CD1c-positive myeloid dendritic cell (primary cell): Measurements from ENCODE around the gene ZNF311.
"Not testable (repeated sequence)": the region's sequence is repeated elsewhere in the genome, so short reads cannot be mapped to it uniquely, and the experiment has no call there.

ENCODE experiments used
- DNase-seq: peaks from one replicate; pipeline ENCODE4 v3.0.0-alpha.2; 2016; ENCODE audit errors: extremely low spot score

Gene ZNF311

DNA sequence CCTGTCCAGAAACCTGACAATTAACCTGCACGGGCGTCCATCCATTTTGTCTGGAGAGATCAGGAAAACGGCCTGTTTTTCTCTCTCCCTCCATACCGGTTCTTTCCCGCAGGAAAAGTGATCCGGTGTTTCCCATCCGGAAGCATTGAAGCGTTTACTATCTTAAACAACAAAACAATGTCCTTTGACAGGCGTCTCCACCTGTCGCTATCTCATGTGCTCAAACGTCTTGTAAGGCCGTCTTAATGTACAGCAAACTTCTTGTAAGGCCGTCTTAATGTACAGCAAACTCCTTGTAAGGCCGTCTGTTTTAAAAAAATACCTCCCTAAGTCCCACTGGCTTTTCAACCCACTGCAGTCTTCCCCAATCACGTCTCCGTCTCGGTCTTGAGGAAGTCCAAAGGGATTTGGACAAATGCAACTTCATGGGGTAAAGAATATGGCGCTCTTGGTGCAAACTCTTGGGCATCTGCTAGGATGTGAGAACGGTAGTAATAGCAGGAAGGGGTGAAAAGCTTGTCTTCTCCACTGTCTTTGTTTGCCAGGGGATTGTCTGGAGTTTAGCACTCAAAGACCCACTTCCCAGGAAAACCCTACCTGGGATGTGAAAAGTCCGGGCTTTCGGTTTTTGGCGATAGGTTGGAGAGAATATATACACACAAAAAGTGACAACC is 51.4 kb downstream of the ZNF311 start:
- no peak for DNase-seq

DNA sequence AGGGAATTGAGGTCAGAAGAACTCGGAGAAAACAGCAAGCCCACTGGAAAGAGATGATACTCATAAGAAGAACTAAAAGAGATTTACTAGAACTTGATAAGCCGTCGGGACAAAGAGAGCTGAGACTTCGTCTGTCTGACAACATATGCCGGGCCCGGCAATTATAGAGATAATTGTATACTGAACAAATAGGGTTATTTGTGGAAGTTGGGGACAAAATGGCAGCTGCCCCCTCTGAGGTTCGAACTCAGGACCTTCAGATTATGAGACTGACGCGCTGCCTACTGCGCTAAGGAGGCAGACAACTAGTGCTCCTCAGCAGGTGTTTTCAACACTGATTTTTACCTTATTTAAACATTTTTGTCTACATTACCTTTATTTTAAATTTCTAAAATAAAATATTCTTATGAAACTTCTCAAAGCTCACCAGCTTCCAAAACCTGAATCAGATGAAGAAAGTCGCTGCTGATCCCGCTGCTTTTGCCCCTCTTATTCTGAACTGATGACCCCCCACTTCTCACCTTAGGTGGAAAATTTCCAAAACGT is 52.0 kb downstream of the ZNF311 start:
- DNase-seq = peak; percentile 33

GRCh38 chr6:28949656-28950195 is 55.4 kb downstream of the ZNF311 start:
- DNase-seq = not testable (repeated sequence)

DNA sequence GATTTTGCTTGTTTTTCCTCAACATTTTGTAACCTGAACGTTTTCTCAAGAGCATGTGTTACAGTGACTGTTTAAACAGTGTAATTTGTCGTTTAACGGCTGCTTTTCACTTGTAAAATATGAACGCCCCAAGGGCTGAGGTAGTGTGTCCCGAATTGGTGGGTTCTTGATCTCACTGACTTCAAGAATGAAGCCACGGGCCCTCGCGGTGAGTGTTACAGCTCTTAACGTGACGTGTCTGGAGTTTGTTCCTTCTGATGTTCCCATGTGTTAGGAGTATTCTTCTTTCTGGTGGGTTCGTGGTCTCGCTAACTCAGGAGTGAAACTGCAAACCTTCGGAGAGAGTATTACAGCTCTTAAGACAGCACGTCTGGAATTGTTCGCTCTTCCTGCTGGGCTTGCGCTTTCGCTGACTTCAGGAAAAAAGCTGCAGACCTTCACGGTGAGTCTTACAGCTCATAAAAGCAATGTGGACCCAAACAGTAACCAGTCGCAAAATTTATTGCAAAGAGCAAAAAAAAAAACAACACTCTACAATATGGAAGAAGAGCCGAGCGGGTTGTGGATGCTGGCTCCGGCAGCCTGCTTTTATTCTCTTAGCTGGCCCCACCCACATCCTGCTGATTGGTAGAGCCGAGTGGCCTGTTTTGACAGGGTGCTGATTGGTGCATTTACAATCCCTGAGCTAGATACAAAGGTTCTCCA is 56.2 kb downstream of the ZNF311 start:
- no peak for DNase-seq

DNA sequence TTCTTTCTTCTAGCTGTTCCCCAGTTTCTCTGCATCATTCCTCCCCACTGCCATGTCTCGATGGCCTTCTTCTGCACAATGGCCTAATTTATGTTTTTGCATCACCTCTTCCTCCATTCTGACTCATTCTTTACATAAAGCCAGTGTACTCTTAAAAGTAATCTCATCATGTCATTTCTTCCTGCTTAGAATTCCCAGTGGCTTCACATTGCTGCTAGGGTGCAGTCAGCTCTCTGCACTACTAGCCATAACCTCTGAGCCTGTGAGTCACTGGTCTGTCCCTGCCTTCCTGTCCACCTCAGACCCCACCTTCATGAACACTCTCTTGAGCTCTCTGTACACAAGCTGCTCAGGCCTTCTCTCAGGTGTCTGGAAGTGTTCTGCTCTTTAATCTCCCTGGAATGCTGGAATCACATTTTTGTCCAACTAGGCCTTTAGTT is 57.3 kb downstream of the ZNF311 start:
- no peak for DNase-seq

DNA sequence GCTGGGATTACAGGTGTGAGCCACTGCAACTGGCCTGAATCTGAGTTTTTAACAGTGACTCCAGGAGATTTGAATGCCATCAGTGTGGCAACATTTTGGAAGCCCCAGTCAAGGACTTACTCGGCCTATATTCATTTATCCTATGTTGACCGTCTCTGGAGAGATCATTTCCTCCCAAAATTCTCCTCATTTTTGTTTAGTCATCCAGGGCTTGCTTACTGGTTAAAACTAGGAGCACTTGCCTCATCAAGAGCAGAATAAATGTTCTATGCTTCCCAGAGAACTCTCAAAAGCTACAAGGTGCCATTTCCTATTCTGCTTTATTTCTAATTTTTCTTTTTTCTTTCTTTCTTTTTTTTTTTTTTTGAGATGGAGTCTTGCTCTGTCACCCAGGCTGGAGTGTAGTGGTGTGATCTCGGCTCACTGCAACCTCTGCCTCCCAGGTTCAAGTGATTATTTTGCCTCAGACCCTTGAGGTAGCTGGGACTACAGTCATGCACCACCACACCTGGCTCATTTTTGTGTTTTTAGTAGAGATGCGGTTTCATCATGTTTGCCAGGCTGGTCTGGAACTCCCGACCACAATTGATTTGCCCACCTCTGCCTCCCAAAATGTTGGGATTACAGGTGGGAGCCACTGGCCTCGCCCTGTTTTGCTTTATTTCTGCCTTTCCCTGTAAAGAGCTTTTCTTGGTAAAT is 57.9 kb downstream of the ZNF311 start:
- no peak for DNase-seq

DNA sequence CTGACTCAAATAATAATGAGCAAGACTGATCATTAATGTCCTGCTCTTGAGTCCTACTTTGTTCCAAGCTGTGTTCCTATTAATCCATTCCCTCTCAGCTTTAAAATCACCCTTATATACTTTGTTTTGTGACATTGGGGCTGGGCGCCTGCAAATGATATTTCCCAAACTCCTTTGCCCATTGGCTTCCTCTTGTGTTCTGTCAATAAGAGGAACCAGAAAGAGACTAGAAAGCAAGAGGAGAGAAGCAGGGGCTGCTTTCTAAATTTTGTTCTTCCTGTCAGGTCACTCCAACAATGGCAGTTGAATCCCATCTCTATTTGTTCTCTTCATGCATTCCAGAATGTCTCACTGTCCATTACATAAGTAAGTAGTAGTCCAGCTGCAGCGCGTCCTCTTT is 59.8 kb downstream of the ZNF311 start:
- DNase-seq = peak; percentile 23
